NCI-H128 (cell line): ENCODE measurements around the gene DMRT1.

ENCODE experiments used
- DNase-seq: peaks from one replicate; lab custom pipeline; 2025; ENCODE audit not compliant: unreplicated experiment; lab: John Stamatoyannopoulos, UW

Gene DMRT1

GRCh38 chr9:920927-921326 lies 79.4 kb downstream of the DMRT1 start:
- DNase-seq: no peak

- DNase-seq: no peak
Observed at GRCh38 chr9:922171-922570, 80.7 kb downstream of the DMRT1 start.

GRCh38 chr9:922731-923130 lies 81.2 kb downstream of the DMRT1 start:
- DNase-seq: no peak

DNA sequence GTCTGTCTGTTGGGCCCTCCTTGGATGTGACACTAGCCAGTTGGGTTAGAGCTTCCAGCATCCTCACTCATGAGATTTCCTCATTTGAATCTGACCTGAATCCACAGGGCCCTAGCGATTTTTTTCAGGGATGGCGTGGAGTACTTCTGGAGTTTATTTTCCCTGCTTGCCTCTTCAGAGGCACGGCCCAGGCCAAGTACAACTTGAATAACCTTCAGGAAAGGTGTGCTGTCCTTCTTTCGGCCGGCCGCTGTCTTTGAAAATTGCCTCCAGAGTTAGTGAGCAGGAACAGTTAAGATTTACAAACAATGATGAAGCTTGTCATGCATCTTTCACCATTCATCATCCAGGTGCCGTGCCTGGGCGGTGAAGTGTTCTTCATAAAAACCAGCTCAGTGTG lies 85.5 kb downstream of the DMRT1 start:
- DNase-seq: no peak

- no peak for DNase-seq
Observed at GRCh38 chr9:928363-929042, 87.0 kb downstream of the DMRT1 start.

- no peak for DNase-seq
Observed at GRCh38 chr9:929719-930118, 88.2 kb downstream of the DMRT1 start.

DNA sequence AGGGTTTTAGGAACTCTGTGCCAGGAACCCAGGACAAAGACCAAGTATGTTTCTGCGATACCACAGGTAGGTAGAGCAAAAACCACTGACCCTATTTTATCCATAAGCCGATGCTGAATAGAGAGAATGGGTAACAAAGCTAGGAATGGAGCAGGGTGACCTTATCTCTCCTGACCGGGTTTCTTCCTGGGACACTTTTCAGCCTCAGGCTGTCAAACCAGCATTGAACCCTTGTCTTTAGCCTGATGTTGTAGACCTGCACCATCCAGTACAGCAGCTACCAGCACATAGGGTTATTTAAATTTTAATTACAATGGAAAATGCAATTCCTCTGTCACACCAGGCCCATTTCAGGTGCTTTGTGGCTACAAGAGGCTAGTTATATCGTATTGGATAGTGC lies 91.9 kb downstream of the DMRT1 start:
- no peak for DNase-seq

- peak; percentile 42 for DNase-seq
Observed at GRCh38 chr9:935348-935965, 94.0 kb downstream of the DMRT1 start.

- no peak for DNase-seq
Observed at GRCh38 chr9:942805-943580, 101.5 kb downstream of the DMRT1 start.

DNA sequence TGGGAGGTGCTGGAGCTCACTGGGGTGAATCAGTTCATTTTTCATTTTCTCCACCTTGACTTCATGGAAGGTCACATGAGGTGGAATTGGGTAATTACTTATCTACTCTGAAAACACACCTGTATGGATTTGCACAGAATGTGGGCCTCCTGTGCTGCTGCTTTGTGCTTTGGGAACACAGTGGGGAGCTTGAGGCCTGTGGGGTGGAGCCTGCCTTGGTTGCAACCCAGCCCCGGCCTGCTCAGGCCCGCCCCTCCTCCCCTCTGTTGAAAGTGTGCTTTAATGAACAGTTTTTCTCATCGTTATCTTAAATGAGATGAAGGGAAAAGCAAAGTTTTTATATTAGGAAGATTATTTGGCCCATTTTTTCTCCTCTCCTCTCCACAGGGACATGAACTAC lies 106.5 kb downstream of the DMRT1 start:
- no peak for DNase-seq

DNA sequence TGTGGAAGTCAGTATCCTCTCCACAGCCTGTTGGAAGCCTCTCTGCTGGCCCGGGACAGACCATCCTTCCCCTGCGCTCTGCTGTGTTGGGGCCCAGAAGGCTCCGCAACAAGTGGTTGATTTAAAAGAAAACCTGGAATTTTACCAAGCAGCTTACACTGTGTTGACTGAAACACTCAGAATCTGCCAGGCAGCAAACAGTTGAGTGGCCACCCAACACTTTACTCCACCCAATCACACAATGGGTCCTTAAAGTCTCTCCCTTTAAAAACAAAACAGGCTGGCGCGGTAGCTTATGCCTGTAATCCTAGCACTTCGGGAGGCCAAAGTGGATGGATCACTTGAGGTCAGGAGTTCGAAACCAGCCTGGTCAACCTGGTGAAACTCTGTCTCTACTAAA lies 107.0 kb downstream of the DMRT1 start:
- DNase-seq: no peak

- no peak for DNase-seq
Observed at GRCh38 chr9:950139-950538, 108.6 kb downstream of the DMRT1 start.

DNA sequence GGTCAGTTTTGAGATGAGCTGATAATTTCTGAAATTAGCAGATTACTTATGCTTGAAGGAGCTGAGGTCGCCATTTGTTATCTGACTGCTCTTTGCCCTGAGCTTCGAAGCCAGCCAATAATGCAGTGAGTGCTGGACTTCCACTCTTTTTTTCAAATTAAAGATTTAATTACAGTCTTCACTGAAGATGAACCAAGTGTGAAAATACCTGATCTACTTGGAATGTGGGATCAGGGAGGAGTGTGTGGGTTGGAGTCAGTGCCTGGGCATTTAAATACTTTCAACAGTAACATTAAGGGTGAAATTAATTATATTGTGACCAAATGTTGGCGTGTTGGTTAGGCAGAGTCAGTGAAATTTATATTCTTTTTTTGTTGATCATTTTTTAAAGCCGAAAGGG lies 111.0 kb downstream of the DMRT1 start:
- DNase-seq: no peak

DNA sequence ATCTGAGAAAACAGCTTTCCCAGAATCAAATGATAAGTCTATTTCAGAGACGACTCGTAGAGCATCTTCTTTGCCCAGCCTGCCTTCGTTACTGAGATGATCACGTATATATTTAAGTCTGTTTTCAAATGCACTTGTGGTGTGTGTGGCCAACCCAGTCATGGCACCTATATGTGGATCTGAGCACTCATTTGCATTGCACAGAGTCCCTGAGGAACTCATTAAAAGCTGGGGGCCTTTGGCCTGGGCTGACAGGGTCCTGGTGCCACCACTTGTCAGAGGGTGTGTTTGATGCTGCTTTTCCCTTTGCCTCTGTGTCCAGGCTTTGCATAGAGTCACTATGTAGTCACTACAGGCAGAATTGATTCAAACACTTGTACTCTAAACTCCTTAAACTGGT lies 117.6 kb downstream of the DMRT1 start:
- no peak for DNase-seq

DNA sequence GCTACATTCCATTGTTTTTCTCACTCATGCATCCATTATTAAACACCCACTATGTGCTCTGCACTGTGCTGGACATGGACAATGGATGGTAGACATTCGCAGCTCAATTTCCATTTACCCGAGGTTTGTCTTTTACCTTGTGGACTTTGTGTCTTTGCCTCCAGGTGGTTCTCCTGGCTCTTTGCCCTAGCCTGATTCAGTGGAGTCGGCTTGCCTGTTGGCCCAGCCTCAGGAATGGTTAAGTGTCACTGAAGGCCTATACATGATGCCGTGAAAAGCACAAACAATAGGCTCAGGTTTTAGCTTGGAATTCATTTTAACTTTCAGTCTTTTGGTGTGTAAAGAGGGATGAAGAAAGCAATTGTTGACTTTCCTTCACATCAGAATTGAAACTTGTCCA lies 118.4 kb downstream of the DMRT1 start:
- no peak for DNase-seq

DNA sequence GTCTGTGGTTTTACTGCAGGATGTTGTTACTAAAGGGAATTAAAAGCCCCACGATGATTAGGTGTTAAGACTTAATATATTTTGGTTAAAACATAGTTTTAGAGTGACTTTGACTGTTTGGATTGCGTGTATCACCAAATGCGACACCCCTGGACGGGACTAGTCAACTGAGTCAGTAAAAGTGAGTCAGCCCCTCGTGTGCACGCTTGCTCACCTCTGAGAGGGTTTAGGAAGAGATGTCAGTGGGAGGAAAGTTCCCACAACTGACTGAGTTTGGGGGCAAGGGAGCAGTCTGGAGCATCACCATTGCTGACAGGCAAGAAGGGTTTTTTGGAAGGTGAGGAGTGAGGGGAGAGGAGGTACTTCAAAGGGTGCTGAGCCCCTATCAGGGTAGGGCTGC lies 120.5 kb downstream of the DMRT1 start:
- DNase-seq: no peak

DNA sequence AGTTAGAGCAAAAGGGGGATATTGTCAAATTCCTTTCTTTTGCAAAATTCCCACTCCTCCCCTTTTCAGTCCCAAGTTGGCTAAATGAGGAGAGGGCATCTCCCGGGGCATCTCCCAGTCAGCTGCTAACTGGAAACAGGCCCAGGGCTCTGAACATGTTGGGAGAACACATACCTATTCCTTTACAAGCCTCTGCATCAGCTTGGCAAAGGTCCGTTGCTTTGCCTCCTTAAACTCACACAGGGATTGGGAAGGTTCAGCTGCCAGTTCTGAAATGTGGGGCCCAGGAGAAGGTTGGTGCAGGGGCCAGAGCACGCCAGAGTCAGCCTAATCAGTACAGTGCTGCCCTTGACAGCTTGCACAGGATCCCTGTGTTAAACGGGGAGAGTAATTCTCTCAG lies 124.0 kb downstream of the DMRT1 start:
- no peak for DNase-seq

DNA sequence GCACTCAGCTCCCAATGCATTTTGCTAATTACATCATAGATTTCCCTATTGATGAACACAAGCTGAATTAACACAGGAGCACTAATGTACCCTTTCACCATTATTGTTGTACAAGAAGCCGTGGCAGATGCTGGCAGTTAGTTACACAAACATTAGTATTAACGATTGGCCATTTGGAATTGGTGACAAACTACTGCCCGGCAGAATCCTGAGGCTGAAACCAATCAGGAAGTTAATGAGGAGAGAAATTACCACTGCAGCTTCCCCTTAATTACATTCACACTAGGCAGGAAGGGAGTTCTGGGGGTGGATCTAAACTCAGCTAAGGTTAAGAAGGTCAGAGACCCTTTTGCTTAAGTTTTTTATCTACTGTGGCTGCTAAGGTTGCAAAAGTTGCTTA lies 125.4 kb downstream of the DMRT1 start:
- no peak for DNase-seq

- no peak for DNase-seq
Observed at GRCh38 chr9:967436-967835, 125.9 kb downstream of the DMRT1 start.

GRCh38 chr9:967903-968641 lies 126.6 kb downstream of the DMRT1 start:
- DNase-seq: no peak

GRCh38 chr9:969310-970150 lies 128.0 kb downstream of the DMRT1 start:
- DNase-seq: no peak
